Right atrium auricular region (tissue), 2 donors: ENCODE measurements around the gene BTN3A1. TPM values are rescaled to one million over a fixed set of nuclear protein-coding genes. Genes with fewer than 3 reads are reported as not detected.

Source experiments
- DNase-seq: peaks from one replicate; pipeline ENCODE4 v3.0.0-alpha.2; 2019; ENCODE audit warnings: low spot score
- H3K27ac ChIP-seq, 2 donors: fragments of 200-600 bp; sonication (generic); 1 replicate in 1 of 2; 2 replicates in 1 of 2; pipeline ENCODE4 v1.5.1; 2016 to 2019
- H3K27me3 ChIP-seq, 2 donors: fragments of 200-600 bp; sonication (generic); one replicate each; pipeline versions ENCODE4 v1.5.1 to v1.6.0; 2017 to 2019
- H3K36me3 ChIP-seq: fragments of 200-600 bp; sonication (generic); one replicate; pipeline ENCODE4 v1.5.1; 2016
- H3K4me1 ChIP-seq, 2 donors: fragments of 200-600 bp; sonication (generic); one replicate each; pipeline versions ENCODE4 v1.5.1 to v1.6.0; 2017 to 2019
- H3K4me3 ChIP-seq, 2 donors: fragments of 200-600 bp; sonication (generic); 1 replicate in 1 of 2; 2 replicates in 1 of 2; pipeline ENCODE4 v1.5.1; 2017 to 2019; ENCODE audit warnings: mild to moderate bottlenecking in 1 of 2, moderate library complexity in 1 of 2
- H3K9me3 ChIP-seq, 2 donors: fragments of 200-600 bp; sonication (generic); one replicate each; pipeline ENCODE4 v1.5.1; 2019
- CTCF ChIP-seq, 2 donors: fragments of 200-600 bp; sonication (generic); IDR thresholded peaks; one replicate each; pipeline ENCODE4 v1.5.1; 2019; ENCODE audit warnings: antibody characterized with exemption in 2 of 2
- total RNA-seq, 2 donors: library from RNA; depleted of rRNA; stranded (reverse); fragments of >200 nt; gene quantifications; one replicate each; pipeline ENCODE4 v1.1.0, GENCODE V29; 2016

The BTN3A1 gene
- total RNA-seq, 2 donors from 2014 or later, result 3.6 to 6.6 TPM

GRCh38 chr6:26452631-26453235 is 50.7 kb downstream of the BTN3A1 start:
- Histone ChIP-seq H3K27me3 (no peaks in the 10 kb centered on the region), H3K4me3 (no peak overlapping the region), H3K9me3 (no peaks in the 10 kb centered on the region), H3K27ac (no peak overlapping the region), H3K36me3 (no peaks in the 10 kb centered on the region), H3K4me1 (peaks cover 0 to 17% of the 10 kb centered on the region in 2 donors)
- DNase-seq, result no peak
- TF ChIP-seq CTCF (IDR thresholded peaks at IDR 0.05), result no peak

- no peaks in the 10 kb centered on the region for H3K9me3 ChIP-seq
- H3K27ac ChIP-seq, result no peak overlapping the region
- no peak for DNase-seq
- H3K36me3 ChIP-seq, result peaks cover 3% of the 10 kb centered on the region
- peaks cover 0 to 26% of the 10 kb centered on the region in 2 donors for H3K4me1 ChIP-seq
- TF ChIP-seq CTCF (IDR thresholded peaks at IDR 0.05), result no peak
- no peaks in the 10 kb centered on the region for H3K27me3 ChIP-seq
- H3K4me3 ChIP-seq, result no peak overlapping the region
Observed at GRCh38 chr6:26454631-26455030, 52.6 kb downstream of the BTN3A1 start.

GRCh38 chr6:26455357-26455970 is 53.4 kb downstream of the BTN3A1 start:
- peaks cover 9% of the 10 kb centered on the region for H3K36me3 ChIP-seq
- no peaks in the 10 kb centered on the region for H3K27me3 ChIP-seq
- DNase-seq, result no peak
- no peak for TF ChIP-seq CTCF (IDR thresholded peaks at IDR 0.05)
- no peaks in the 10 kb centered on the region for H3K9me3 ChIP-seq
- no peak overlapping the region for H3K4me3 ChIP-seq
- peaks cover 0 to 34% of the 10 kb centered on the region in 2 donors for H3K4me1 ChIP-seq
- H3K27ac ChIP-seq, result no peak overlapping the region

GRCh38 chr6:26457264-26457805 is 55.3 kb downstream of the BTN3A1 start:
- no peak for TF ChIP-seq CTCF (IDR thresholded peaks at IDR 0.05)
- Histone ChIP-seq H3K4me1 (peaks cover 0 to 51% of the 10 kb centered on the region in 2 donors), H3K36me3 (peaks cover 20% of the 10 kb centered on the region), H3K27me3 (no peaks in the 10 kb centered on the region), H3K9me3 (no peaks in the 10 kb centered on the region), H3K4me3 (peak overlapping the region; percentile 73 to 79), H3K27ac (peak overlapping the region; percentile 94)
- no peak for DNase-seq

- Histone ChIP-seq H3K36me3 (peaks cover 27% of the 10 kb centered on the region), H3K27me3 (no peaks in the 10 kb centered on the region), H3K9me3 (no peaks in the 10 kb centered on the region), H3K4me3 (peak within 1 kb of the TSS; percentile 73 to 79), H3K4me1 (peaks cover 0 to 44% of the 10 kb centered on the region in 2 donors), H3K27ac (peak within 1 kb of the TSS; percentile 94)
- DNase-seq, result peak; percentile 92
- TF ChIP-seq CTCF (IDR thresholded peaks at IDR 0.05), result peak in 1 of 2 donors; percentile 19
Observed at GRCh38 chr6:26457806-26458688, 56.0 kb downstream of the BTN3A1 start, which contains the start of gene BTN2A1. BTN2A1 (plus strand) TSS chr6:26457955; CDS start chr6:26458637, 682 bp downstream.
